GM19240 (cell line): ENCODE measurements around the gene VAC14.

Experiments used
- DNase-seq: peaks from one replicate; pipeline ENCODE4 v3.0.0; 2011; ENCODE audit warnings: low spot score; ENCODE audit not compliant: insufficient read length

VAC14 gene

GRCh38 chr16:70764632-70765031 is 36.3 kb downstream of the VAC14 start:
- no peak for DNase-seq

GRCh38 chr16:70760221-70760620 is 40.7 kb downstream of the VAC14 start:
- DNase-seq = no peak

GRCh38 chr16:70759666-70760065 is 41.3 kb downstream of the VAC14 start:
- no peak for DNase-seq

- no peak for DNase-seq
These were observed 42.2 kb downstream of the VAC14 start for GRCh38 chr16:70758786-70759185.

GRCh38 chr16:70757183-70757582 is 43.8 kb downstream of the VAC14 start:
- DNase-seq = no peak

- no peak for DNase-seq
These were observed 44.9 kb downstream of the VAC14 start for GRCh38 chr16:70756071-70756470.

- no peak for DNase-seq
These were observed 45.9 kb downstream of the VAC14 start for GRCh38 chr16:70754851-70755600.

GRCh38 chr16:70754371-70754770 is 46.6 kb downstream of the VAC14 start:
- no peak for DNase-seq

GRCh38 chr16:70753694-70754325 is 47.1 kb downstream of the VAC14 start:
- DNase-seq = no peak

GRCh38 chr16:70753228-70753627 is 47.7 kb downstream of the VAC14 start:
- DNase-seq = no peak

- no peak for DNase-seq
These were observed 48.5 kb downstream of the VAC14 start for GRCh38 chr16:70752426-70752825.

- DNase-seq = no peak
These were observed 49.4 kb downstream of the VAC14 start for GRCh38 chr16:70751593-70751992.

- DNase-seq = no peak
These were observed 50.0 kb downstream of the VAC14 start for GRCh38 chr16:70750893-70751467.

GRCh38 chr16:70749681-70750601 is 51.0 kb downstream of the VAC14 start:
- no peak for DNase-seq

GRCh38 chr16:70749006-70749678 is 51.8 kb downstream of the VAC14 start:
- DNase-seq = no peak

GRCh38 chr16:70747703-70748631 is 53.0 kb downstream of the VAC14 start:
- no peak for DNase-seq

- no peak for DNase-seq
These were observed 54.1 kb downstream of the VAC14 start for GRCh38 chr16:70746708-70747424.

- no peak for DNase-seq
These were observed 54.8 kb downstream of the VAC14 start for GRCh38 chr16:70746040-70746707.

GRCh38 chr16:70745536-70746025 is 55.4 kb downstream of the VAC14 start:
- no peak for DNase-seq
